ENCODE results near the gene OR51V1.

Gene OR51V1

GRCh38 chr11:5242933-5243815 lies 42.7 kb upstream of the OR51V1 start:
- no peak for TF ChIP-seq CTCF (IDR thresholded peaks at IDR 0.05; ENCODE audit: low read depth, low read length)
- no peak overlapping the region for H3K4me3 ChIP-seq (ENCODE audit: low read depth, low read length)
- in situ Hi-C loops (cut with HindIII; ENCODE audit: low sequenced_read_pairs): no loop called here
- no peak for DNase-seq (ENCODE audit: low read depth, low spot score)

GRCh38 chr11:5242208-5242607 lies 41.7 kb upstream of the OR51V1 start:
- no peak overlapping the region for H3K4me3 ChIP-seq (ENCODE audit: low read depth, low read length)
- no peak for TF ChIP-seq CTCF (IDR thresholded peaks at IDR 0.05; ENCODE audit: low read depth, low read length)
- no peak for DNase-seq (ENCODE audit: low read depth, low spot score)
- in situ Hi-C loops (cut with HindIII; ENCODE audit: low sequenced_read_pairs): no loop called here

- DNase-seq (ENCODE audit: low read depth, low spot score): no peak
- no peak overlapping the region for H3K4me3 ChIP-seq (ENCODE audit: low read depth, low read length)
- TF ChIP-seq CTCF (IDR thresholded peaks at IDR 0.05; ENCODE audit: low read depth, low read length): no peak
- in situ Hi-C loops (cut with HindIII; ENCODE audit: low sequenced_read_pairs): no loop called here
Observed at GRCh38 chr11:5241458-5241857, 41.0 kb upstream of the OR51V1 start.

- in situ Hi-C loops (cut with HindIII; ENCODE audit: low sequenced_read_pairs): no loop called here
- no peak for TF ChIP-seq CTCF (IDR thresholded peaks at IDR 0.05; ENCODE audit: low read depth, low read length)
- no peak overlapping the region for H3K4me3 ChIP-seq (ENCODE audit: low read depth, low read length)
- DNase-seq (ENCODE audit: low read depth, low spot score): no peak
Observed at GRCh38 chr11:5240458-5240857, 40.0 kb upstream of the OR51V1 start.

- no peak for DNase-seq (ENCODE audit: low read depth, low spot score)
- no peak for TF ChIP-seq CTCF (IDR thresholded peaks at IDR 0.05; ENCODE audit: low read depth, low read length)
- H3K4me3 ChIP-seq (ENCODE audit: low read depth, low read length): no peak overlapping the region
- in situ Hi-C loops (cut with HindIII; ENCODE audit: low sequenced_read_pairs): no loop called here
Observed at GRCh38 chr11:5240056-5240455, 39.6 kb upstream of the OR51V1 start.

- no peak for DNase-seq (ENCODE audit: low read depth, low spot score)
- H3K4me3 ChIP-seq (ENCODE audit: low read depth, low read length): no peak overlapping the region
- TF ChIP-seq CTCF (IDR thresholded peaks at IDR 0.05; ENCODE audit: low read depth, low read length): no peak
- in situ Hi-C loops (cut with HindIII; ENCODE audit: low sequenced_read_pairs): no loop called here
Observed at GRCh38 chr11:5239046-5239445, 38.6 kb upstream of the OR51V1 start.
